ENCODE data around the gene CSNK1G2.
A peak's percentile ranks its signal among the peaks of the same experiment; 100 is the strongest.

The CSNK1G2 gene

DNA sequence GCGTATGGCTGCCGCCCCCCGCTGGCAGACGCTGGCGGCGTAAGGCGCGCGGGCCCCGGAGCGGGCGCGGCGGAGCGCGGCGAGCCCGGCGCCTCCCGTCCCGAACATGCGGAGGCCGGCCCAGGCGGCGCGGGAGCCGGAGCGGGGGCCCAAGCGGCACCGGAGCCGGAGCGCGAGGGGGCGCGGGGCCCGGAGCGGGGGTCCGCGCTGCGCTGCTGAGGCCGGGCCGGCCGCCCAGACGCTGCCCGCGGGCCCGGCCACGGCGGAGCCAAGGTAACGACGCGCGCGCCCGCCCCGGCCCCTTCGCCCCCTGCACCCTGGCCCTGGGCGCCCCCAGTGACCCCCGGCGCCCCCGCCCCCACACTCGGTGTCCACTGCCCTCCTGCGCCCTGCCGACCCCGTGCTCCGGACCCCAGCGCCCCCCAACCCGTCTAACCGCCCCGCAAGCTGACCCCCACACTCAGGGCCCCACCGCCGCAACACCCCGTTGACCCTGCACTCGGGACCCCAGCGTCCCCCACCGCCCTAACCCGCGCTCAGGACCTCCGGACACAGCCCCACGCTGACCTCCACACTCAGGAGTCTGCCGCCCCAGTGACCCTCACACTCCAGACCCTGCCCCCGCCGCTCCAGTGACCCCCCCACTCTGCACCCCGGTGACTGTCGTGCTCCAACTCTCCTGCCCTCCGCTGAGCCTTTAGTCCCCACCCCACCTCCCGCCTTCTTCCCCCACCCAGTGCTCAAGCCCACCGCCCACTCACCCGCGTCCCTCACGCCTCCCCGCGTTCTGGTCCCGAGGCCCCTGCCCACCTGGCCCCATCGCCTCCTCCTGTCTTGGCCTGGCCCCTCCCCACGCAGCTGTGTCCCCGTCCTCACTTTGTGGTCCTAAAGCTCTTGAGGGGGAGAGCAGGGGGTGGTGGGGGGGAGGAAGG is at the start of gene CSNK1G2:
Gene CSNK1G2, plus strand, starts transcription at position 27 of the 932 bp plus-strand sequence. CDS start 28,601 bp downstream, outside the sequence.
- peak; percentile 32 for DNase-seq

DNA sequence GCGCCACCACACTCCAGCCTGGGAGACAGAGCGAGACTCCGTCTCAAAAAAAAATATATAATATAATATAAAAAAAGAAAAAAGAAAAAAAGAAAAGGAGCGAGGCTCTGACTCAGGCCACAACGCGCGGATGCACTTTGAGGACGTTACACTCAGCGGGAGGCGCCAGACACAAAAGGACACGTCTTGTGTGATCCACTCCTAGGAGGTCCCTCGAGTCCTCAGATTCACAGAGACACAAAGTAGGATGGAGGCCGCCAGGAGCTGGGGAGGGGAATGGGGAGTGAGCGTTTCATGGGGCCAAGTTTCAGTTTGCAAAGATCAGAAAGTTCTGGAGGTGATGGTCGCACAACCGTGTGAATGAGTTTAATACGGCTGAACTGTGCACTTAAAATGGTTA is 47.2 kb upstream of the CSNK1G2 start:
- DNase-seq = no peak

DNA sequence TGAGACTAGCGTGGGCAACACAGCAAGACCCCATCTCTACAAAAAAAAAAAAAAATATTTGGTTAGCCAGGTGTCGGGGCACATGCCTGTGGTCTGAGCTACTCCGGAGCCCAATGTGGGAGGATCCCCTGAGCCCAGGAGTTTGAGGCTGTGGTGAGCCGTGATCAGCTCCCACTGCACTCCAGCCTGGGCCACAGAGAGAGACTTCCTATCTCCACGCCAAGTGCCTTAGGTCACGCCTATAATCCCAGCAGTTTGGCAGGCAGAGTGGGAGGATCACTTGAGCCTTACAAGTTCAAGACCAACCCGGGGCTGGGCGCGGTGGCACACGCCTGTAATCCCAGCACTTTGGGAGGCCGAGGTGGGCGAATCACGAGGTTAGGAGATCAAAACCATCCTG is 44.5 kb upstream of the CSNK1G2 start:
- DNase-seq = peak; percentile 43

DNA sequence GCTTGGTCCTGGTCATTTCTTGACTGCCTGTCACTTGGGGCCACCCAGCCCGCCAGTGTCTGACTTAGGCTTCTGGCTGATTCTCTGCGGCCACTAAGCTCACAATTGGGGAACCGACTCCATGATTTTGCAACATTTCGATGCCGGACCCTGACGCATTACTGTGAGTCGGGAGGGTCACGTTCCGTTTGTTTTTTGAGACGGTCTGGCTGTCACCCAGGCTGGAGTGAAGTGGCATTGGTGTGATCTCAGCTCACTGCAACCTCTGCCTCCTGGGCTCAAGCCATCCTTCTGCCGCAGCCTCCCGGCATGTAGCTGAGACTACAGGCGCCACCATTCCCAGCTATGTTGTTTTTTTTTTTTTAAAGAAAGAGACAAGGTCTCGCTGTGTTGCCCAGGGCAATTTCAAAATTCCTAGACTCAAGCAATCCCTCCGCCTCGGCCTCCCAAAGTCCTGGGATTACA is 39.0 kb upstream of the CSNK1G2 start:
- DNase-seq = no peak

DNA sequence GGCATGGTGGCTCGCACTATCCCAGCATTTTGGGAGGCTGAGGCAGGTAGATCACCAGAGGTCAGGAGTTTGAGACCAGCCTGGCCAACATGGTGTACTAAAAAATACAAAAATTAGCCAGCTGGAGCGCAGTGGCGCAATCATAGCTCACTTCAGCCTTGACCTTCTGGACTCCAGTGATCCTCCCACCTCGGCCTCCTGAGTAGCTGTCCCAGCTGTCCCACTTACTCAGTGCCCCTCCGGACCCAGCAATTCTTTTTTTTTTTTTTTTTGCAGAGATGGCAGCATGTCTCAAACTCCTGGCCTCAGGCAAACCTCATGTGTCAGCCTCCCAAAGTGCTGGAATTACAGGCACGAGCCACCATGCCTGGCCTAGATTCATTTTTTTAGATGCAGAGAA is 38.0 kb upstream of the CSNK1G2 start:
- DNase-seq = no peak

DNA sequence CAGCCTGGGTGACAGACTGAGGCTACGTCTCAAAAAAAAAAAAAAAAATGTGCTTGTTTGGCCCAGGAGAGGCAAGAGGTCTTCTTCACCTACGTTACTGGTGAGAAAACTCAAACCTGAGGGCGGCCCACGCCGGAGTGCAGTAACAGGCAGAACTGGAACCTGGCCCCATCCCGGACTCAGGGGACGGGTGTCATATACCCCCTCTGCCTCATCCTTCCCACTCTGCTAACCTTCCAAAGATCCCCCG is 36.2 kb upstream of the CSNK1G2 start:
- no peak for DNase-seq

DNA sequence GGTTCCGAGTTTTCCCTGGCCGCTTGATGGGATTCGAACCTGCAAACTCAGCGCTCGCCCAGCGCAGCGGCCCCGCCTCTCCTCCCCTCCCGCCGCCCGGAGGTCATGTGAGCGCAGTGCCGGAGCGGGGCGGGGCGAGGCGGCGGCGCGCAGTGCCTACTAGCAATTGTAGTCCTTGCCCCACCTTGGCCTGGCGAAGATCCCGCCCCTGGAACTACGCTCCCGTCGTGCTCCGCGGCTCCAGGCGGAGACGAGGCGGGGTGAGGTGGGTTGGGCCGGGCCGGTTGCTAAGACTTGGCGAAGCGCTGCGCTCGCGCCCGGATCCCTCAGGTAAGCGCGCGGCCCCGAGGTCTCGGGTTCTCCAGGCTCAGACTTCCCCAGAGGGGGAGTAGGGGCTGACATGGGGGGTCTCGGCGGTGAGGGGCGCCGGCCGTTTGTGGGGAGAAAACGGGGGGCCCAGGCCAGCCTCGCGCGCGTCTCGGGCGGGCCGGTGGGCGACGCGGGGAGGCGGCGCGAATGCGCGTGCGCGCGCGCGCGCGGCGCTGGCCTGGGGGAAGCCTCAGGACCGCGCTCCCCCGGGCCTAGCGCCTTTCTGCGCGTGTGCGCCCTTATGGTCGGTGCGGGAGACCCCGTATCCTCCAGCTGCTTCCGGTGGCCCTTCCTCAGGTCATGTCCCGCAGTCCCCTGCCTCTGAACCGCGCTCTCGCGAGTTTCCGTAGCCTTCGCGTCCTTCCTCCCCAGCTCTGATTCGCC is 35.7 kb upstream of the CSNK1G2 start, which contains the start of the genes ADAT3 and SCAMP4:
Gene ADAT3, plus strand, starts transcription at position 290 of the 753 bp plus-strand sequence. CDS start 6,649 bp downstream, outside the sequence.
Gene SCAMP4, plus strand, starts transcription at position 290 of the 753 bp plus-strand sequence. CDS start 9,621 bp downstream, outside the sequence.
- peak; percentile 99 for DNase-seq

DNA sequence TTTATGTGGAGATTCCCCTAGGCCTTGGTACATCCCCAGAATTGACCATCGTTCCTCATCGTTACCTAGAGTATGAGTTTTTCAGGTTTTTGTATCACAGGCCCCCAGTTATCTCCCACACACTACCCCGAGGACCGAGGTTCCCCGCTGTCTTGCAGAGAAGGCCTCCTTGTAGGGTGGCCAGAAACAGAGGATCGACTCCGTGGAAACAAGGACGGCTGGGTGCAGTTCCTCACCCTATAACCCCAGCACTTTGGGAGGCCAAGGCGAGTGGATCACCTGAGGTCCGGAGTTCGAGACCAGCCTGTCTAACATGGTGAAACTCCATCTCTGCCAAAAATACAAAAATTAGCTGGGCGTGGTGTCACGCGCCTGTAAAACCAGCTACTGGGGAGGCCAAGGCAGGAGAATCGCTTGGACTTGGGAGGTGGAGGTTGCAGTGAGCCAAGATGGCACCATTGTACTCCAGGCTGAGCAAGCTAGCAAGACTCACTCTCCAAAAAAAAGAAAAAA is 35.1 kb upstream of the CSNK1G2 start:
- DNase-seq = no peak

DNA sequence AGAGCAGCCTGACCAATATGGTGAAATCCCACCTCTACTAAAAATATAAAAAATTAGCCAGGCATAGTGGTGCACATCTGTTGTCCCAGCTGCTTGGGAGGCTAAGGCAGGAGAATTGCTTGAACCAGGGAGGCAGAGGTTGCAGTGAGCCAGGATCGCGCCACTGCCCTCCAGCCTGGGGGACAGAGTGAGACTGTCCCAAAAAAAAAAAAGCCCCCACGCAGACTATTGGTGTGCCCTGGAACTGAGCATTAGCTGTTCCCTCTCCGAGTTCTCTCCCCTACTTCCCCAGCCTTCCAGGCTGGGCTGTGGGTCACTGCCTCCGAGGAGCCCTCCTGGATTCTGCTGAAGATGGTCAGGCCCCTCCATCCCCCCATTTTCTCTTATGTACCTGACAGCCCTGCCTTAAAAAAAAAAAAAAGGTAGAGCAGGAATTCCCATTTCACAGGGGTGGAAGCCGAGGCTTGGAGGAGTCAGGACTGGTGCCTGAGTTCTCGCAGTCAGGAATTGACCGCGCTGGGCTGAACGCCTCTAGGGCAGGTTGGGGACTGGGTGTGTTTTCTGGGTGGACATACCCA is 33.9 kb upstream of the CSNK1G2 start:
- DNase-seq = no peak

DNA sequence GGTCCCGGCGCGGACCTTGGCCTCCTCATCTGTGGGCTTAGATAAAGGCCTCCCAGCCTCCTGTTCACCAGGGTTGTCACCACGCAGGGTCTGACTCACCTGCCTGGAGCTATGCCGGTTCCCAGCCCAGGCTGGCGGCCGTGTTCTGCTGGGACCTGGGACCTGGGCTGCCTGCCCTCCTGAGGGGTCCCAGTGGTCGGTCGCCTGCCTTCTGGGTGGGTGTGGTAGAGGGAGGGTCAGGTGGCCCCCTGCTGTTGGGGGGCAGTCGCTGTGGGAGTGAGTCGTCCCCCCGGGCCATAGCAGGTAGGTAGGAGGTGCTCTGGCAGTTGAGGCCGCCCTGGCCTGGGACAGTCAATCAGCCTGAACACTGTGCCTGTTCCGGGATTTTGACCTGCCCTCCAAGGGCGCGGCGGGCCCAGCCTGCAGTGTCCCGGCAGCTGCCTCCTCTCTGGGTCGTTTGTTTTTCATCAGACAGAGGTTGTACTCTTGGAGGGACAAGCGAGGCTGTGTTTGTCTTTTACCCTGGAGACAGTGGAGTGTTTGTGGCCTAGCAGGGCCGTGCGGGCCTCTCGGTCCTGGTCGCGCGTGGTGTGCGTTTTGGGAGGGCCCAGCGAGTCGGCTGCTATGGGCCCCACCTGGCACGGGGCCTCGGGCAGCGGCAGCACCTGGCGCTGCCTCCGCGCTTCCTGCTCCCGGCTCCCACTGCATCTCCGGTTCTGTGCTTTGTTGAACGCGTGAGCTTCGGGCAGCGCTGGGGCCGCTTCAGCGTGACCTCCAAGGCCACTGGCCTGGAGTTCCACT is 33.2 kb upstream of the CSNK1G2 start:
- no peak for DNase-seq

DNA sequence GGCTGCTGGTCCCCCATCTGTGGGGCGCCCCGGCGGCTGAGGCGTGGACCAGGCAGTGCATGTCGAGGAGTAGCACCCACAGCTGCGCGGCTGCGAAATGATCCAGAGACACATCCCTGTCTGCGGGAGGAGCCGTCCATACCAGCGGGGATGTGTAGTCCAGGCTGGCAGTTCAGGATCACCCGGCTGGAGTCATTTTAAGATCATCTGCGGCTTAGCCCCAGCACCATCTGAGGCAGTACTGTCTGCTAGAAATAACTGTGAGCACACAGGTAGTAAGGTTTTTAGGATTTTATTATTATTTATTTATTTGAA is 32.7 kb upstream of the CSNK1G2 start:
- DNase-seq = no peak

DNA sequence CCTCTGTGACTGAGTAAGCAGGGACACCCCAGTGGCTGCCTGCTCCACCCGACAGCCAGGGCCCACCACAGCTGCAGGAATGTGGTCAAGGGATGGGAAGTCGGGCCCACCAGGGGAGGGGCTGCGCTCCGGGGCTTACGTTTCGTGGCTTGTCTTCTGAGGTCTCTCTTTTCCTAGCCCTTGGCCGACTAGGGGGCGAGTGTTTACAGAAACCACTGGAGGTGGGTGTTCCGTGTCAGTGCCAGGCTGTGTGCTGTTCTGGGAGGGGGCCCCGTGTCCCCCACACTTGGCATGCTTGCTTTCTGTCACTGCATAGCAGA is 31.3 kb upstream of the CSNK1G2 start:
- DNase-seq = no peak

DNA sequence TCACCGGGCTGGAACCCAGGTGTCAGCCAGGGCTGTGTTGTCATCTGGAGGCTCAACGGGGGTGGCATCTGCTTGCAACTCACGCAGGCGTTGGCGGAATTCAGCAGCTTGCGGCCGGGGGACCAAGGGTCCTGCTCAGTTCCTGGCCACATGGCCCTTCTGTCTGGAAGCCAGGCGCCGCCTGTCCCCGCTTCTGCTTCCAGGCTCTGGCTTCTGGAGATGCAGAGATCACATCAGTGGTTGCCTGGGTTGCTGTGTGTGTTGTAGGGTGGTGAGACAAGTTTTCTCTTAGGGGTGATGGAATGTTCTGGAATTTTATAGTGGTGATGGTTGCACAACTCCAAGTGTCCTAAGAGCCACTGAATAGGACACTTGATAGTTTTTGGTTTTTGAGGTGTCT is 30.8 kb upstream of the CSNK1G2 start:
- no peak for DNase-seq

DNA sequence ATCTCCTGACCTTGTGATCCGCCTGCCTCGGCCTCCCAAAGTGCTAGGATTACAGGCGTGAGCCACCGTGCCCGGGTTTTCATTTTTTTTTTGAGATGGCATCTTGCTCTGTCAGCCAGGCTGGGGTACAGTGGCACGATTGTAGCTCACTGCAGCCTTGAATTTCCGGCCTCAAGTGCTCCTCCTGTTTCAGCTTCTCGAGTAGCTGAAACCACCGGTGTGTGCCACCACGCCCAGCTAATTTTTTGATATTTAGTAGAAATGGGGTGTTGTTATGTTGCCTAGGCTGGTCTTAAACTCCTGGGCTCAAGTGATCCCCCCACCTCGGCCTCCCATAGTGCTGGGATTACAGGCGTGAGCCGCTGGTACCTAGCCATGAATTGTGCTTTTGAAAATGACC is 29.9 kb upstream of the CSNK1G2 start:
- DNase-seq = no peak

DNA sequence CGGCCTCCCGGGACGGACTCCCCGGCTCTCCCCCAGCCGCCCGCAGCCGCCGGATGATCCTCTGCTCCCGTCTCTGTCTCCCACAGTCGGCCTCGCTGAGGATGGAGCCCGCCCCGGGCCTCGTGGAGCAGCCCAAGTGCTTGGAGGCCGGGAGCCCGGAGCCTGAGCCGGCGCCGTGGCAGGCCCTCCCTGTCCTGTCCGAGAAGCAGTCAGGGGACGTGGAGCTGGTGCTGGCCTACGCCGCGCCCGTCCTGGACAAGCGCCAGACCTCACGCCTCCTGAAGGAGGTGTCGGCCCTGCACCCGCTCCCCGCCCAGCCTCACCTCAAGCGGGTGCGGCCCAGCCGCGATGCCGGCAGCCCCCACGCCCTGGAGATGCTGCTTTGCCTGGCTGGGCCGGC is 29.0 kb upstream of the CSNK1G2 start:
- peak; percentile 32 for DNase-seq

DNA sequence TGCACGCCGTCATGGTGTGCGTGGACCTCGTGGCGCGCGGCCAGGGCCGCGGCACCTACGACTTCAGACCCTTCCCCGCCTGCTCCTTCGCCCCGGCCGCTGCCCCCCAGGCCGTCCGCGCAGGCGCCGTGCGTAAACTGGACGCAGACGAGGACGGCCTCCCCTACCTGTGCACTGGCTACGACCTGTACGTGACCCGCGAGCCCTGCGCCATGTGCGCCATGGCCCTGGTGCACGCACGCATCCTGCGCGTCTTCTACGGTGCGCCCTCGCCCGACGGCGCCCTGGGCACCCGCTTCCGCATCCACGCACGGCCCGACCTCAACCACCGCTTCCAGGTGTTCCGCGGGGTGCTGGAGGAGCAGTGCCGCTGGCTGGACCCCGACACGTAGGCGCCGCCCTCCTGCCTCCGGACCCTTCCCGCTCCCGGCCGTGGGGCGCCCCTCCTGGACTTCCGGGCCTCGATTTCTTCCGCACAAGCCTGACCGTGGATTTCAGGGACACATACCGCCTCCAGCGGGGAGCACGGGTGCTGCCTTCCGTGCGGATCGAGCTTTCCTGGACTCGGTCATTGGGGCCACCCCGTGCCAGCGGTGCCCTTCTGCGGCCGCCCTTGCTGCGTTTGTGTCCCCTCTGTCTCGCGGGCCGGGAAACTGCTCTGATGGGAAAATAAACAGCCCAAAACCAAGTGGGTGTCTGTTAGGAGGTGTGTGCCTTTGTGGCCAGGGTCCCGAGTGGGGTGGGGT is 28.0 kb upstream of the CSNK1G2 start:
- DNase-seq = no peak

DNA sequence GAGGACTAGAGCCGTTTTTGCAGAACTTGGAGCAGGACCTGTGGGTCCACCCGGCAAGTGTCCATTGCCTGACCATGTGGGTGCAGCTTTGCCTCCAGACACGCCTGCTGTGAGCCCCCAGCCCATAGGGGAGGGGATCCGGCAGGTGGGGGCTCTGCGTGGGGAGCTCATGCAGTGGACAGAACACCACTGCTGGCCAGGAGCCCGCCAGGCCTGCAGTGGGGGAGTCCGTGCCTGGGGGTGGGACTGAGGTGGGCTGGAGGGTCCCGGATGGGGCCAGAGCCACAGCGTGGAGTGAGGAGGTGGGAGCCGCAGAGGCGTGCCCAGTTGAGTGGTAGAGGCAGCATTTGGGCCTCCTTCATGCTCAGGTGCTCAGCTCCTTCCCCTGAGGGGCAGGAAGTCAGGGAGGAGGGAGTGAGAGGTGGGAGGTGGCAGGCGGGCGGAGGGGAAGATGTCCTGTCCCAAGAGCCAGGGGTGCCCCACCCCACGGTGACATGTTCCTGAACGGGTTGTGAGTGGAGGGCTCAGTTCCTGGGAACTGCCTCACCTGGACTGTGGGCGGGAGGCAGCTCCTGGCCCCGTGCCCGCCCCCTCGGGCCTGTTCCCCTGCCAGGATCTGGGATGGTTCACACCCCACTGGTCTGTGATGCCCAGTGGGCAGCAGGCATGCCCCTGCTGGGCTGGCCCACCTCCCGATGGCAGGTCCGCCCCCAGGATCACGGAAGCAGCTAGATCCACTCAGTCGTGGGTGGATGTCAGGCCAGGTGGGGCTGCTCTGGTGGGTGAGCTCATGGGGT is 27.0 kb upstream of the CSNK1G2 start:
- DNase-seq = no peak

DNA sequence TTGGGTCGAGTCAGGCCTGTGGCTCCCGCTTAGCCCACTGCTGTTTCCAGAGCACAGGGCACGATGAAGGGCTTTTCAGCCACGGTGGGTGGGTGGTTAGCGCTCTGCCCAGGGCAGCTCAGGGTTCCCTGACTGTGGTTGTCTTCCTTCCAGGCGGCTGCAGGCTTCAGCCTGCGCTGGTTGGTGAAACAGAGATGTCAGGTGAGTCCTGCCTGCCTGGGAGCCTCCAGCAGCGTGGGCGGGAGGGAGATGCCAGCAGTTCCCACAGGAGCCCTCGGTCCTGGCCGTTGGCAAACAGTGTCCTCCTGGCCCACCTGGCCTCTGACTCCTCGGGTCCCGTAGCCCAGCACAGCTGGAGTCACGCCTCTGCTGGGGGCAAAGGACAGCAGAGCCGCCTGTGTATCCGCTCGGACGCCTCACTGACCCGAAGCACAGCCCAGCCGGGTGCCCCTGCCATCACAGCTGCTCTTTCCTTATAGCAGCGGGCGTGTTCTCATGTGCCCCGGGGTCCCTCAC is 26.1 kb upstream of the CSNK1G2 start:
- DNase-seq = no peak

DNA sequence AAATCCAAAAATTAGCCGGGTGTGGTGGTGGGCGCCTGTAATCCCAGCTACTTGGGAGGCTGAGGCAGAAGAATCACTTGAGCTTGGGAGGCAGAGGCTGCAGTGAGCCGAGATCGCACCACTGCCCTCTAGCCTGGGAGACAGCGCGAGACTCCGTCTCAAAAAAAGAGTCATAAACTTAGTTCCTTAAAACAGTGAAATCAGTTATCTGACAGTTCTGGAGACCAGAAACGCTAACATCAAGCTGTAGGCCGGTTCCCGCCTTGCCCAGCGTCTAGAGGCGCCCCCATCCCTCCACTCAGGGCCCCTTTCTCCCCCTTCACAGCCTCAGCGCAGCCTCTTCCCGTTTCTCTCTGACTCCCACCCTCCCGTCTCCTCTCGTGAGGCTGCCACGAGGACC is 23.8 kb upstream of the CSNK1G2 start:
- peak; percentile 24 for DNase-seq

DNA sequence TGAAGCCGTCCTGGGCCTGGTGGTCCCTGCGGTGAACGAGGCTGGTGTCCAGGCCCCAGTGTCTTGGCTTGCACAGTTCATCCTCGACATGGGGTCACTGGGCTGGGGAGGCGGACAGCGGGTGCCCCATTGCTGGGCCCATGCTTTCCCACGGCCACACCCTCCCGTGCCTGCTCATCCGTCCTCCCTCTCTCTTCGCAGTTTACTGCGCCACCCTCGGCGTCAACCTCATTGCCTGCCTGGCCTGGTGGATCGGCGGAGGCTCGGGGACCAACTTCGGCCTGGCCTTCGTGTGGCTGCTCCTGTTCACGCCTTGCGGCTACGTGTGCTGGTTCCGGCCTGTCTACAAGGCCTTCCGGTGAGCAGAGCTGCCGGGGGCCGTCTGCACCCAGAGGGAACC is 23.0 kb upstream of the CSNK1G2 start:
- DNase-seq = no peak

DNA sequence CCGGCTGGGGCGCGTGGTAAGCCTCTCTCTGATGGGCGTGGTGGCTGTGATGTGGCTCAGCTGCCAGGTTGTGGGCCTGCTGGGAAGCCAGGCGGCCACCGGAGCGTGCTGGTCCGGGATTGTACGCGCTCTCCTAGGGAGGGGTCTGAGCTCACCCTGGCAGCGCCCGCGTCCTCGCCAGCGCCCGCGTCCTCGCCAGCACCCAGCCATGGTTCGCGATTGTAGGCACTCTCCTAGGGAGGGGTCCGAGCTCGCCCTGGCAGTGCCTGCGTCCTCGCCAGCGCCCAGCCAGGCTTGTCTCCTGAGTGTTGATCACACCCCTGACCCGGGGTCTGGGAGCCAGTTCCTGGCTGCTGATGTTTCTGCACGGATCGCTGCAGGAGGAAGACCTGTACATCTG is 22.0 kb upstream of the CSNK1G2 start:
- DNase-seq = no peak

Measured in hematopoietic multipotent progenitor cell treated with erythropoietin and hydrocortisone succinate and interleukin-3 and kit ligand, for 6 days (in vitro differentiated cells).